Activated CD4-positive, alpha-beta T cell treated with anti-CD3 and anti-CD28 coated beads for 4 hours (primary cell): Measurements from ENCODE around the gene POLR2L.

Experiments
- DNase-seq, 2 donors: peaks; one replicate each; pipeline ENCODE4 v3.0.0-alpha.2; 2020

Gene POLR2L

DNA sequence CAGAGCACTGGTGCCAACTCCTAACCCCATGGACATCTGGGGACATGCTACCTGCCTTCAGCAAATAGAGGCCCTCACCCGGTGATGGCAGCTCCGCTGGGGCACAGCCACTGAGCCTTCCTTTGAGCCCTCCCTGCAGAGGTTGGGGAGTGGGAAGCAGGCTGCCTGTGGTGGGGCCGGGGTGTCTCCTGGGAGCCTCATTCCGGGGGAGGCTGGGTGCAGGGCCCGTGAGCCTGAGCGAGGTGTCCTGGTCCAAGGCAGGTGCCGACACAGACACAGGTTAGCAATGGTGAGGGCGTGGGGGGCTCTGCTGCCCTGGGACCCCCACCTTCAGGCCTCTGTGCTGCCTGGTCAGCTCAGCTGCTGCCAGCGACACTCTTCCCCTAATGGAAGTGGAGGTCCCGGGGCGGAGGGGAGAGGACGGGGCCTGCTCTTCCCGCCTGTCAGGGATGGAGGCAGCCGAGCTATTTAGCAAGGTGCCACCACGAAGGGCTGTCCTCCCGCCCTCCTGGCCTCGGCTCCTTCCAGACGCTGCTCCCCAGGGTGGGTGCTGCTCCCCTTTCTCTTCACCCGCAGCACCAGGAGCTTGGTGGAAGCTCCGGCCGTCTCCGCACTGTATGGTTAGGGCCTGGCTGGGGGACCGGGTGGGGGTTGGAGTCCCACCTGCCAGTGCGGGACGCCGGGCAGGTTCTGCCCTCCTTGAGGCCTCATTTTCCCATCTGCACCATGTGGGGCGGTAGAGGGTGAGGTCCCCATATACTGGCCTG lies 11.5 kb upstream of the POLR2L start:
- DNase-seq, result no peak

- no peak for DNase-seq
Observed at GRCh38 chr11:852762-853161, 10.4 kb upstream of the POLR2L start.

DNA sequence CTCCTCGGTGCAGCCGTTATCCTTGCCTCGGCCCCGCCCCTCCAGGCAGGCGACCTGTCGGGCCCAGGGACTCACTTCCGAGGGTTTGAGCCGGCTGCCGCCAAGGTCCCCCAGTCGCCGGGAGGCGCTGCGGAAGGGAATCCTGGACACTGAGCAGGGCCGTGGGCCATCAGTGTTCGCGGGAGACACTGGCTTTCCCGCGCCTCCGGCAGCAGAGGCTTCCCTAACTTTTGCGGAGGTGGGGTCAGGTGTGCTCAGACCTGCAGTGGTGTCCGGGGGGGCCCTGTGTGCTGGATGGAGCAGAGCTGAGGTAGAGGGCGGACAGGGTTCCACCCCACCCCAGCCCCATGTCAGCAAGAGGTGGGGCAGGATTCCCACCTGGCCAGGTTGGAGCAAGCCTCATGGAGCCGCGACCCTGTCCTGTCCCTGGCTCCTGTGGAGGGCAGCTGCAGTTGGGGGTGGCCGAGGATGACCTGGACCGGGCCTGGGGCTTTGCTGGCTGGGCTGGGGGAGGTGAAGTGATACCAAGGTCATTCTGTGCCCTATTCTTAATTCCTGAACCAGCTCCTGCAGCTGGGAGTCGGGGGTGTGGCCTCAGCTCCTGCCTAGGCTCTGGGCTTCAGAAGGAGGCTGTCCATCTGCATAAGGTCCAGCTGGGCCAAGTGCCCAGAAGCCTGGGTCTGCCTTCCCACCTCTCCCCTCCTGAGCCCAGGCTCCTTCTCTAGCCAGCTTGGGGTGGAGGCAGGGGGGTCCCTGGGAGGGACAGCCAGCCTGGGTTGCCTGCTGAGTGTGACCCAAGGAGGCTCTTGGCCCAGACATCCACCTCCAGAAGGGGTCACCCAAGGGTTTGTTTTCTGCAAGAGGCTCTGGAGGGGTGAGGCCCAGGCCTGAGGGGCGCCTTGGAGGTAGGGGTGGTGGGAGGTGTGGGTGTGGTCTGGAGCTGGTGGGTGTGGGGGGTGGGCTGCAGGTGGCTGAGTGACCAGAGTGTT lies 8.7 kb upstream of the POLR2L start:
- no peak for DNase-seq

- DNase-seq, result no peak
Observed at GRCh38 chr11:849951-850774, 7.8 kb upstream of the POLR2L start.

GRCh38 chr11:849104-849824 lies 6.9 kb upstream of the POLR2L start:
- peak in 1 of 2 donors; percentile 40 for DNase-seq

- DNase-seq, result peak; percentile 58 to 63
Observed at GRCh38 chr11:848380-848931, 6.1 kb upstream of the POLR2L start.

DNA sequence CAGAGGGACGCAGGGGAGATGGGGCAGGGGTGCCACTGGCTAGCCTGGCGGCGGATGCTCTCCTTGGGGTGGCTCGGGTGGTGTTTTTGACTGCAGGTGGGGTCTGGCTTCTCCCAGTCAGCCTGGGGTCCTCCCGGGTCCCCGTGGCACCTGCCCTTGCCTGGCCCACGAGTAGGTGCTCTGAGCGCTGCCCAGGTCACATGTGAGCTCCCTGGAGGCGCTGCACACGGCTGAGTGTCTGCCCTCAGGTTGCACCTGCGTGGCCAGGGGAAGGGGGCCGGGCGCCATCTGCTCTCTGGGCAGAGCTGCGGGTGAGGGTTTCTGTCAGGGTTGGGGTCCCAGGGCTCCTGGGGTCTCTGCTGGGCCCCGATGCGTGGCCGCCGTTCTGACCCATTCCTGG lies 5.5 kb upstream of the POLR2L start:
- DNase-seq, result no peak

DNA sequence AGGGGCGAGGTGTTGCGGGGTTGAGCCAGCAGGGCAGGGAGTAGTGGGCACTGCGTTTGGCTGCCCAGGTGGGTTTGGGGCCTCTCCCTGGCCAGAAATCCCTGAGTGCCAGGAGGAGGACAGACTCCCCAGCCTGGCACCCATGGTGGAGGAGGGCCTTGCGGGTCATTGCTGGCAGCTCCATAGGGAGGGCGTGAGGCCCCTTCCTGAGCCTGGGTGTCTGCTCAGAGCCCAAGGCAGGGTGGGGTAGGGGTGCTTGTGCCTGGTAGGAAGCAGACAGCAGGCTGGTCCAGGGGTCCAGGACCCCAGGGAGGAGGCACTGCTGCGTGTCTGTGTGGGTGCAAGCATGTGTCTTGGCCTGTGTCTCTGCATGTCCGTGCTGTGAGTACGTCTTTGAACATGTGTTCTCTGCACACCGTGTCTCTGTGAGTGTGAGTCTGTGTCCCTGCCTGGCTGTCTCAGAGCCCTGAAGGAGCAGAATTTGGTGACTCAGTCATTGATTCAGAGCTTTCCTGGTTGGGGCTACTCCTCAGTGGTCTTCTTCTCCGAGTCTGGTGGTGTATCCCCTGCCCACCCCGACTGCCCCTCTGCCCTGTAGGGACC lies 4.3 kb upstream of the POLR2L start:
- no peak for DNase-seq

GRCh38 chr11:845872-846495 lies 3.7 kb upstream of the POLR2L start:
- DNase-seq, result no peak

- DNase-seq, result no peak
Observed at GRCh38 chr11:844693-845644, 2.6 kb upstream of the POLR2L start.

DNA sequence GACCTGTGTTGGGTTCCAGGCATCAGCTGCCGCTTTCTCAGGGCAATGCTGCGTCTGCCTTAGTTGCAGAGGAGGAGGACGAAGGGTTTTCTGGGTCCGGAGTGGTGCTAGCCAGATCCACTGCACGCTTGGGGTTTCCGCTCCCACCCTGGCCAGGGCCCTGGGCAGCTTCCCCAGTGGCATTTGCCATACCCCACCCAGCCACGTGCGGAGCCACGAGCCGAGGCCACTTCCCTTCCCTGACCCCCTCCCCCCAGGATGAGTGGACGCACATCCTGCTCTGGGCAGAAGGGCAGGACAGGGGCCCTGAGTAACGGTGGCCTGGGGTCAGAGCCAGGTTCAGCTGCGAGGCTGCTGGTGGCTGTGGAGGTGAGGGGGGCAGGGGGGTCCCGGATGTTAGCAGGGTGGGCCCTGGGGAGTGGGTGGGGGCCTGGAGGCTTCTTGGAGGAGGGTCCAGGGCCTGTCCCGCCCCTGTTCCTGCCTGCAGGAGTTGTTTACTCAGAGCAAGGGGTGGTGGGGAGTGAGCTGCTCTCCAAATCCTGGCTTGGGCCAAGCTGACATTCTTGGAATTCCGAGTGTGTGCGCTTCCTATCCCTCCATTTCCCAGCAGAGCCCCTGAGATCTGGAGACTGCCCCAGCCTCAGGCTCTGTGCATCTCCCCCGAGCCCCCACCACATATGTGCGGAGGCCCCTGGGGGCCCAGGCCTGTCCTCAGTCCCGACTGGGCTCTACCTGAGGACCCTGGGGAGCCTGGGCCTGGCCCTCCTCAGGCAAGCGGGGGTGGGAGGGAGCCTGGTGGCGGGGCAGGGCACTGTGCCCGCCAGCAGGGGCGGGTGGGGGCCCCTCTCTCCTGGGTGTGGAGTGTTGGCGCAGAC lies 1.7 kb upstream of the POLR2L start:
- no peak for DNase-seq

- DNase-seq, result no peak
Observed at GRCh38 chr11:843086-843734, 881 bp upstream of the POLR2L start.

DNA sequence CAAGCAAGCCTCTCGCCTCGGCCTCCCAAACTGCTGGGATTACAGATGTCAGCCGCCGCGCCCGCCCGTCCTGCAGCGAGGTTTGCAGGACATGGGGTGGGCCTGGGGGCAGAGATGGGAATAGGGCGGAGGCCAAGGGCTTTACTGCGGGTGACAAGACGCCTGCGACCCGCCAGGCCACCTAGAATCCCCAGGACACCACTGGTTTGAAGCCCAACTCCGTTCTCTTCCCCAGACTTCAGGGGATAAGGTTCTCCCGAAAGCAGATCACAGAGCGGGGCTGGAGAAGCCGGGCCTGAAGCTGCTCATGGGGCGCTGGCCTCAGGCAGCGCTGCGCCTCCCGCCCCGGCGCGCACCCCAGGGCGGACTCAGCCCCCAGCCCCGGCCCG lies 354 bp downstream of the POLR2L start:
- no peak for DNase-seq

GRCh38 chr11:839875-840617 lies 2.3 kb downstream of the POLR2L start:
- no peak for DNase-seq

- no peak for DNase-seq
Observed at GRCh38 chr11:839280-839623, 3.1 kb downstream of the POLR2L start.

DNA sequence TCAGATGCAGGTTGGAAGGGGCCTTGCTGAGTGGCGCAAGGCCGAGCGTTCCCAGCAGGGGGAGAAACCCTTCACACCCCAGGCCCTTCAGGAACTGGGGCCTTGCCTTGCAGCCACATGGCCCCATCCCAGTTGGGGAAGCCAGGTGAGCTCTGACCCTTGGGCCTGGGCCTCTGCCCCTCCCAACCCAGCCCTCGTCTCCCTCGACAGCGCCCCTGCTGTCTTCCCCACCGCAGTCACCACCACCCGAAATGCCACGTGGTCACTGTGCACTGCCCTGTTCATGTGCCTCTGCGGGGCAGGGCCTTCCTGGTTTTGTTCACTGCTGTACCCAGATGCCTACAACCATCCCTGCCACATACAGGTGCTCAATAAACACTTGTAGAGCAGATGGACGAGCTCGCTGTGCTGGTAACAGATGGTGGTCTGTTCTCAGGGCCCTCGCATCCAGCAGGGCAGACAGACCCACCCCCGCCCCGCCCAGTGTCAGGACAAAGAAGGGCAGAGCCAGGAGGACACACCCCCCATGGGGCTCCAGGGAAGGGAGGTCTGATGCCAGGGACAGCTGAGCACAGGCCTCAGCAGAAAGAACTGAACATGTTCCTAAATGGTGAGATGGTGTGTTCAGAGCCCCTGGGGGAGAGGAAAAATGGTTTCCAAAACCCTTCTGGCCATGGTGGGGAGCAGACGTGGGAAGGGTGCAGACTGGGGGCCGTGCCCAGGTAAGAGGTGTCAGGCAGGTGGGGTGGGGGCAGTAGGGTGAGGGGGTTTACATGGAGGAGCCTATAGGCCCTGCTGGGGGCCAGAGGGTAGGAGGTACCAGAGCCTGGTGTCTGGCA lies 3.7 kb downstream of the POLR2L start:
- DNase-seq, result no peak

- no peak for DNase-seq
Observed at GRCh38 chr11:837990-838307, 4.4 kb downstream of the POLR2L start.
